Measurements from ENCODE around the gene CA4.

DNA sequence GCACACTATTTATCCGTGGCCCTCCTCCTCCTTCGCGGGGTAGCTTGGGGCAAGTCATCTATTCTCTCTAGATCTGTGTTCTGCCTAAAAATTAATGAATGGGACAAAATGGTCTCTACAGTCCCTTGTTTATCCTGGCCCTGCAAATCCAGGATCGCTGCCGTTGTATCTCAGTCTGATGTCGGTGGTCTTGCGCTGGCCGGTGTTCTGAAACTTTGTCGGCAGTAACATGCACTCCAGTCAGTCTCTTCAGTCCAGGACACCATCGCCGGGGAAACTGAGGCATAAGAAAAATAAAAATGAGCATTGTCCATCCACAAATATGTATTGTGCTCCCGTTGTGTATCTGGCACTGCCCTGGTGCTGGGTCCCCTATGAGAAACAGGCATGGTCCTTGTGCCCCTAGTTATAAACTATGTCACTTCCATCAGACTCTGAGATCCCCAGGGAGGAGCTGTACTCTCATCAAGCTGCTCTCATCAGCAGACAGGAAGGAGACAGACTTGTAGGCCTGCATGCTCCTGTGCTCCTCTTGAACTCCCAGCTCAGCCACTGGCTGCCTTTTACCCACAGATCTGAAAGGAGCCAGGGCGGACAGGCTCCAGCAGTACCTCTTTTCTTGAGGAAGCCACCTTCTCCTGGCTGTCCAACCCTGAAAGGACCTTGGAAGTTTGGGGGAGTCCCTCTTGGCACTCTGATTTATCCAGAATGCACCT is 13.7 kb upstream of the CA4 start:
- TF ChIP-seq, protein P1, sequence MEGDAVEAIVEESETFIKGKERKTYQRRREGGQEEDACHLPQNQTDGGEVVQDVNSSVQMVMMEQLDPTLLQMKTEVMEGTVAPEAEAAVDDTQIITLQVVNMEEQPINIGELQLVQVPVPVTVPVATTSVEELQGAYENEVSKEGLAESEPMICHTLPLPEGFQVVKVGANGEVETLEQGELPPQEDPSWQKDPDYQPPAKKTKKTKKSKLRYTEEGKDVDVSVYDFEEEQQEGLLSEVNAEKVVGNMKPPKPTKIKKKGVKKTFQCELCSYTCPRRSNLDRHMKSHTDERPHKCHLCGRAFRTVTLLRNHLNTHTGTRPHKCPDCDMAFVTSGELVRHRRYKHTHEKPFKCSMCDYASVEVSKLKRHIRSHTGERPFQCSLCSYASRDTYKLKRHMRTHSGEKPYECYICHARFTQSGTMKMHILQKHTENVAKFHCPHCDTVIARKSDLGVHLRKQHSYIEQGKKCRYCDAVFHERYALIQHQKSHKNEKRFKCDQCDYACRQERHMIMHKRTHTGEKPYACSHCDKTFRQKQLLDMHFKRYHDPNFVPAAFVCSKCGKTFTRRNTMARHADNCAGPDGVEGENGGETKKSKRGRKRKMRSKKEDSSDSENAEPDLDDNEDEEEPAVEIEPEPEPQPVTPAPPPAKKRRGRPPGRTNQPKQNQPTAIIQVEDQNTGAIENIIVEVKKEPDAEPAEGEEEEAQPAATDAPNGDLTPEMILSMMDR (IDR thresholded peaks at IDR 0.05) = no peak
- no peak for TF ChIP-seq POLR2A (IDR thresholded peaks at IDR 0.05)
